Skeletal muscle cell (primary cell): ENCODE measurements around the gene ASXL2.
"Not testable (repeated sequence)": the region's sequence is repeated elsewhere in the genome, so short reads cannot be mapped to it uniquely, and the experiment has no call there.

Experiments
- DNase-seq: peaks from one replicate; pipeline ENCODE4 v3.0.0-alpha.2; 2010; ENCODE audit warnings: low read depth
- H3K4me3 ChIP-seq: 2 replicates; pipeline ENCODE4 v1.5.1; 2011; ENCODE audit warnings: low read depth, mild to moderate bottlenecking, control low read depth, low read length, moderate library complexity

The ASXL2 gene

GRCh38 chr2:25878361-25879132 lies at the start of gene ASXL2:
TSS of gene ASXL2 (minus strand) at chr2:25878487. CDS start at chr2:25878222, 265 bp downstream.
- H3K4me3 ChIP-seq: peak within 1 kb of the TSS; percentile 98
- DNase-seq: peak; percentile 89

- DNase-seq: no peak
- H3K4me3 ChIP-seq: no peak overlapping the region
Observed at GRCh38 chr2:25926984-25927756, 48.9 kb upstream of the ASXL2 start.

GRCh38 chr2:25922501-25922900 lies 44.2 kb upstream of the ASXL2 start:
- no peak for DNase-seq
- no peak overlapping the region for H3K4me3 ChIP-seq

DNA sequence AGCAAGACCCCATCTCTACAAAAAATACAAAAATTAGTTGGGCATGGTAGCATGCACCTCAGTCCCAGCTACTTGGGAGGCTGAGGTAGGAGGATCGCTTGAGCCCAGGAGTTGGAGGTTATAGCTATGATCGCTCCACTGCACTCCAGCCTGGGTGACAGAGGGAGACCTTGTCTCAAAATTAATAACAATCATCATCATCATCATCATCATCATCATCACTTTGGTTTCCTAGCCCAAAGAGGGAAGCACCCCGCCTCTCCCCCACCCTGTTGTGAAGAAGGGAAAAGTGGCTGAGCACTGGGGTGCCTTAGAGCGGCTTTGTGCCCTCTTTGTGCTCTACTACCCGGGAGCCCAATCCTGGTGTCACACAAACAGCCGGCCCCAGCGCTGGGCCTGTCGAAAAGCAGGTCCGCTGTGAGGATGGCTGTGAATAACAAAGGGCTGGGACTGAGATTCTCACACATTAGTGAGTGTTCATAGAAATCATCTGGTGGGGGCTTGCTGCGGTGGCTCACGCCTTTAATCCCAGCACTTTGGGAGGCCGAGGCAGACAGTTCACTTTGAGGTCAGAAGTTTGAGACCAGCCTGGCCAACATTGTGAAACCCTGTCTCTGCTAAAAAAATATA lies 42.6 kb upstream of the ASXL2 start:
- DNase-seq: no peak
- no peak overlapping the region for H3K4me3 ChIP-seq

GRCh38 chr2:25920336-25920735 lies 42.0 kb upstream of the ASXL2 start:
- DNase-seq: peak; percentile 4
- H3K4me3 ChIP-seq: no peak overlapping the region

GRCh38 chr2:25917832-25918231 lies 39.5 kb upstream of the ASXL2 start:
- H3K4me3 ChIP-seq: no peak overlapping the region
- no peak for DNase-seq

DNA sequence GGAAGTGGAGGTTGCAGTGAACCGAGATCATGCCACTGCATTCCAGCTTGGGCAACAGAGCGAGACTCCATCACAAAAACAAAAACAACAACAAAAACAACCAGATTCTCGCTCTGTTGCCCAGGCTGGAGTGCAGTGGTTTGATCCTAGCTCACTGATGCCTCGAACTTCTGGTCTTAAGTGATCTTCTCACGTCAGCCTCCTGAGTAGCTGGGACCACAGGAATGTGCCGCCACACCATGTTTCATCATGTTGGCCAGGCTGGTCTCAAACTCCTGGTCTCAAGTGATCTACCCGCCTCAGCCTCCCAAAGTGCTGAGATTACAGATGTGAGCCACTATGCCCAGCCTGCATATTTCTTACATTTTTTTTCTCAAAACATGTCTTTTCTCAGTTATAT lies 39.1 kb upstream of the ASXL2 start:
- not testable (repeated sequence) for DNase-seq, H3K4me3 ChIP-seq

GRCh38 chr2:25915944-25916772 lies 37.9 kb upstream of the ASXL2 start:
- not testable (repeated sequence) for H3K4me3 ChIP-seq, DNase-seq

GRCh38 chr2:25915411-25915810 lies 37.1 kb upstream of the ASXL2 start:
- H3K4me3 ChIP-seq, DNase-seq: not testable (repeated sequence)

GRCh38 chr2:25913696-25913973 lies 35.3 kb upstream of the ASXL2 start:
- DNase-seq, H3K4me3 ChIP-seq: not testable (repeated sequence)

- H3K4me3 ChIP-seq: no peak overlapping the region
- DNase-seq: peak; percentile 6
Observed at GRCh38 chr2:25912851-25913695, 34.8 kb upstream of the ASXL2 start.

DNA sequence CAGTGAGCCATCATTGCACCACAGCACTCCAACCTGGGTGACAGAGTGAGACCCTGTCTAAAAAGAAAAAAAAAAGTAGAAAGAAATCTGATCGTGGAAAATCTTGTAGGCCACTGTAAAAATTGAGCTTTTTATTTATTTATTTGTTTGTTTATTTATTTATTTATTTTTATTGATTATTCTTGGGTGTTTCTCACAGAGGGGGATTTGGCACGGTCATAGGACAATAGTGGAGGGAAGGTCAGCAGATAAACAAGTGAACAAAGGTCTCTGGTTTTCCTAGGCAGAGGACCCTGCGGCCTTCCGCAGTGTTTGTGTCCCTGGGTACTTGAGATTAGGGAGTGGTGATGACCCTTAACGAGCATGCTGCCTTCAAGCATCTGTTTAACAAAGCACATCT lies 31.3 kb upstream of the ASXL2 start:
- DNase-seq: not testable (repeated sequence)

GRCh38 chr2:25905126-25905525 lies 26.8 kb upstream of the ASXL2 start:
- H3K4me3 ChIP-seq: no peak overlapping the region
- no peak for DNase-seq

More for the DNA sequence above, 31.3 kb upstream of the ASXL2 start:
- H3K4me3 ChIP-seq: not testable (repeated sequence)

DNA sequence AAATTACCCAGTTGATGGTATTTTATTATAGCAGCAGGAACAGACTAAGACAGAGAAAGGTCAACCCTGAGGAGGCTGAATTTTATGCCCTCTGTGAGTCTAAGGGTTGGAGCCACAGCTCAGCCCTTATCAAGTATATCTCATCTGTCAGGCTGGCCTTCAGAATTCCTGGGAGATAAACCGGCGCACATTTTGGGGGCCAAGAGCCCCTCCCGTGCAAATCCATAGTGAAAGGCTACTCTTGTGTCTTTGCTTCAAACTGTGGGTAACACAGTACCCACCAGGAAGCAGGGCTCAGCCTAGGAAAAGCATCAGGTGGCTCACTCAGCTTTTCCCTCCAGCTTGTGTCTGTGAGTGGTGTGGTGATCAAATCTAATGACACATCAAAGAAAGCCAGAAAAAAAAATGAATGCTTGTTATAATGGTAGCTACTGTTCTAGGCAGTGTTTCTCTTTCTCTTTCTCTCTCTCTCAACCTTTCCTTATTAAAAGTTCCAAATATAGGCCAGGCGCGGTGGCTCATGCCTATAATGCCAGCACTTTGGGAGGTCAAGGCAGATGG lies 25.0 kb upstream of the ASXL2 start:
- no peak overlapping the region for H3K4me3 ChIP-seq
- DNase-seq: no peak

GRCh38 chr2:25899404-25899970 lies 21.2 kb upstream of the ASXL2 start:
- no peak for DNase-seq
- H3K4me3 ChIP-seq: no peak overlapping the region

- DNase-seq: no peak
Observed at GRCh38 chr2:25897506-25897905, 19.2 kb upstream of the ASXL2 start.

GRCh38 chr2:25896308-25896707 lies 18.0 kb upstream of the ASXL2 start:
- DNase-seq, H3K4me3 ChIP-seq: not testable (repeated sequence)

More at GRCh38 chr2:25897506-25897905, 19.2 kb upstream of the ASXL2 start:
- H3K4me3 ChIP-seq: no peak overlapping the region

- no peak for DNase-seq
Observed at GRCh38 chr2:25895610-25896009, 17.3 kb upstream of the ASXL2 start.

More at GRCh38 chr2:25895610-25896009, 17.3 kb upstream of the ASXL2 start:
- no peak overlapping the region for H3K4me3 ChIP-seq
